ENCODE data around the gene NDC1. TPM values are rescaled to one million over a fixed set of nuclear protein-coding genes. Genes with fewer than 3 reads are reported as not detected.

NDC1 gene
- polyA plus RNA-seq, 1 experiment: 19.0 TPM

GRCh38 chr1:53735681-53736080 is 102.4 kb downstream of the NDC1 start:
- TF ChIP-seq, protein P1, sequence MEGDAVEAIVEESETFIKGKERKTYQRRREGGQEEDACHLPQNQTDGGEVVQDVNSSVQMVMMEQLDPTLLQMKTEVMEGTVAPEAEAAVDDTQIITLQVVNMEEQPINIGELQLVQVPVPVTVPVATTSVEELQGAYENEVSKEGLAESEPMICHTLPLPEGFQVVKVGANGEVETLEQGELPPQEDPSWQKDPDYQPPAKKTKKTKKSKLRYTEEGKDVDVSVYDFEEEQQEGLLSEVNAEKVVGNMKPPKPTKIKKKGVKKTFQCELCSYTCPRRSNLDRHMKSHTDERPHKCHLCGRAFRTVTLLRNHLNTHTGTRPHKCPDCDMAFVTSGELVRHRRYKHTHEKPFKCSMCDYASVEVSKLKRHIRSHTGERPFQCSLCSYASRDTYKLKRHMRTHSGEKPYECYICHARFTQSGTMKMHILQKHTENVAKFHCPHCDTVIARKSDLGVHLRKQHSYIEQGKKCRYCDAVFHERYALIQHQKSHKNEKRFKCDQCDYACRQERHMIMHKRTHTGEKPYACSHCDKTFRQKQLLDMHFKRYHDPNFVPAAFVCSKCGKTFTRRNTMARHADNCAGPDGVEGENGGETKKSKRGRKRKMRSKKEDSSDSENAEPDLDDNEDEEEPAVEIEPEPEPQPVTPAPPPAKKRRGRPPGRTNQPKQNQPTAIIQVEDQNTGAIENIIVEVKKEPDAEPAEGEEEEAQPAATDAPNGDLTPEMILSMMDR (IDR thresholded peaks at IDR 0.05; ENCODE audit: low read depth, low read length): no peak
- ChIA-PET CTCF (interaction anchor here (1.7 to 3.2 kb wide), 2 partner anchors 19 to 251 kb away, joined by 6 to 11 read pairs; no protein-coding TSS in a partner anchor), POLR2A (no interaction called here)
- DNase-seq (ENCODE audit: low read depth, low spot score): no peak
- Histone ChIP-seq H3K27ac (ENCODE audit: low read depth, low read length) (peak overlapping the region; percentile 95), H3K27me3 (ENCODE audit: control insufficient read depth, insufficient read depth, low read length) (no peaks in the 10 kb centered on the region), H3K9me3 (ENCODE audit: control insufficient read depth, insufficient read depth, low read length) (no peaks in the 10 kb centered on the region; the same call in 1 of the 2 replicates), H3K4me3 (ENCODE audit: low read depth, low read length) (no peak overlapping the region)

GRCh38 chr1:53735261-53735660 is 102.8 kb downstream of the NDC1 start:
- Histone ChIP-seq H3K27ac (ENCODE audit: low read depth, low read length) (peak overlapping the region; percentile 95), H3K4me3 (ENCODE audit: low read depth, low read length) (no peak overlapping the region), H3K27me3 (ENCODE audit: control insufficient read depth, insufficient read depth, low read length) (no peaks in the 10 kb centered on the region), H3K9me3 (ENCODE audit: control insufficient read depth, insufficient read depth, low read length) (no peaks in the 10 kb centered on the region; the same call in 1 of the 2 replicates)
- ChIA-PET CTCF (interaction anchor here (1.4 to 3.2 kb wide), 3 partner anchors 19 to 250 kb away, joined by 4 to 11 read pairs (median 6); no protein-coding TSS in a partner anchor), POLR2A (no interaction called here)
- no peak for DNase-seq (ENCODE audit: low read depth, low spot score)
- TF ChIP-seq, protein P1 (IDR thresholded peaks at IDR 0.05; ENCODE audit: low read depth, low read length): no peak

GRCh38 chr1:53734650-53735211 is 103.4 kb downstream of the NDC1 start:
- H3K4me3 ChIP-seq (ENCODE audit: low read depth, low read length): peak overlapping the region; percentile 3; the same call in 1 of the 2 replicates
- H3K27ac ChIP-seq (ENCODE audit: low read depth, low read length): peak overlapping the region; percentile 95
- no peaks in the 10 kb centered on the region; the same call in 1 of the 2 replicates for H3K9me3 ChIP-seq (ENCODE audit: control insufficient read depth, insufficient read depth, low read length)
- H3K27me3 ChIP-seq (ENCODE audit: control insufficient read depth, insufficient read depth, low read length): no peaks in the 10 kb centered on the region
- TF ChIP-seq, protein P1 (IDR thresholded peaks at IDR 0.05; ENCODE audit: low read depth, low read length): no peak
- DNase-seq (ENCODE audit: low read depth, low spot score): peak; percentile 86
- ChIA-PET CTCF (interaction anchor here (1.4 to 3.2 kb wide), 2 partner anchors 19 to 250 kb away, joined by 4 to 11 read pairs; no protein-coding TSS in a partner anchor), POLR2A (interaction anchor here (0.6 to 0.9 kb wide), 2 partner anchors 13 to 43 kb away, joined by 3 read pairs; no protein-coding TSS in a partner anchor)

DNA sequence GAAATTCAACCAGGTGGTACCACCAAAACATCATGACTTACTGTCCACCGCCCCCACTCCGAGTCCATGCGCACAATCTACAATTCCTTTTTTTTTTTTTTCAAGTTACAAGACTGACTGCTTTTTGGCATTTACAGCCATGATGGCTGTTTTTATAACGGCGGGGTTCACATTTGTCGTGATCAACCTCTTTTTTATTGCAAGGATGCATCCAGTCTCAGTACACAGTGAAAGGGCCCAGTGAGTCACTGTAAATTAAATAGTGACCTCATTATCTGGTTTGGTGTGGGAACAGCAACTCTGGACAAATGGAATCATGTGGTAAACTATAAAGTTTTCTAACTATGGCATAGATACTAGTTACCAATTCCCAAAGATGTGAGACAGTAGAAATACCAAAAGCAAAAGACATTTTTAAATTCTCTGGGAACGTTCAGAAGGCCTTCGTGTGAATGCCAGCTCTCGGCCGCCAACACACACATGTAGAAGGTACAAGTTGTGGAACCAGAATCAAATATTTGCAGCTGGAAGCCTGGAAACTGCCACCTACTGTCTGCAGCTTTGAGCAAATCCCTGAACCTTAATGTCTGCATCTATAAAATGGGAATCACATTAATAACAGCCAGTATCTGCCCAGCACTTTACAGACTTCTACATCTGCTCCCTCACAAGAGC is 104.0 kb downstream of the NDC1 start:
- ChIA-PET CTCF (interaction anchor here (1.4 to 1.8 kb wide), 2 partner anchors 20 to 248 kb away, joined by 4 read pairs; no protein-coding TSS in a partner anchor), POLR2A (interaction anchor here (0.6 to 0.9 kb wide), 3 partner anchors 13 to 558 kb away, joined by 3 read pairs; no protein-coding TSS in a partner anchor)
- Histone ChIP-seq H3K9me3 (ENCODE audit: control insufficient read depth, insufficient read depth, low read length) (no peaks in the 10 kb centered on the region; the same call in 1 of the 2 replicates), H3K4me3 (ENCODE audit: low read depth, low read length) (no peak overlapping the region), H3K27me3 (ENCODE audit: control insufficient read depth, insufficient read depth, low read length) (no peaks in the 10 kb centered on the region), H3K27ac (ENCODE audit: low read depth, low read length) (peak overlapping the region; percentile 95)
- TF ChIP-seq, protein P1 (IDR thresholded peaks at IDR 0.05; ENCODE audit: low read depth, low read length): no peak
- no peak for DNase-seq (ENCODE audit: low read depth, low spot score)

All from AG04450 (cell line).